MV-4-11 (cell line): ENCODE results near the gene EXOC1.

ENCODE experiments used
- DNase-seq: peaks from one replicate; lab custom pipeline; 2025; lab: John Stamatoyannopoulos, UW

Gene EXOC1

DNA sequence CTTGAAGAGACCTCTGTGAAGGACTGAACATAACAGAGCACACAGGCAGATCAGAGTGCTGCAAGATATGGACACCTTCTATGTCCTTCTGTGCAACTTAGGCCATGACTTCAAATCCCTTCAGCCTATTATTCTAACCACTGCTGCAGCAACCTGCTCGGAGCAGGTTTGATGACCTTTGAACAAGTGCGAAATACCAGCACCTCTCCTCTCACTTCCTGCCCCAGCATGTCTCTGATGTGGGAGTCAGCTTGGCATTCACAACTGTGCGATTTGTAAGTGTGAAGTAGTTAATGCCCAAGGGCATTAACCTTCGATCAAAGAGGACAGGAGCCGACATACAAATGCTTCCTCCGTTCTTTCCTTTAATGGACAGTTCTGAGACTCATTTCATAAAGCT, 1.6 kb upstream of the EXOC1 start:
- DNase-seq = no peak

DNA sequence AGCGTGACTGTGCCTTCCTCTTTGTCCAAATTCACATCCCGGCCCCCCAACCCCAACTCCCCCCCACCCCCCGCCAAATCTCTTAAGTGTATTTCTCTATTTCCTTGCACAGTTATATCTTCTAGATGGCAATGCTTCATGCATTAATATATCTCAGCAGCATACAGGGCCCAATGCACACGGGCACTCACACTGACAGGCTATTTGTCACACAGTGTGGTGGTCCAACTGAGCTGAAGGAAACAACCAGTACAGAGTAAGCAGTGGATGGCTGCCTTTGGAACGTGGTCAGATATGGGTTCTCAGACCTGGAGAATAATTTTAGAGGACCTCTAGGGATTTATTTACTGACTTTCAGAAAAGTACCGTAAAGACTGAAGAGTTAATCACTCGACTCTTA, 681 bp downstream of the EXOC1 start:
- no peak for DNase-seq

DNA sequence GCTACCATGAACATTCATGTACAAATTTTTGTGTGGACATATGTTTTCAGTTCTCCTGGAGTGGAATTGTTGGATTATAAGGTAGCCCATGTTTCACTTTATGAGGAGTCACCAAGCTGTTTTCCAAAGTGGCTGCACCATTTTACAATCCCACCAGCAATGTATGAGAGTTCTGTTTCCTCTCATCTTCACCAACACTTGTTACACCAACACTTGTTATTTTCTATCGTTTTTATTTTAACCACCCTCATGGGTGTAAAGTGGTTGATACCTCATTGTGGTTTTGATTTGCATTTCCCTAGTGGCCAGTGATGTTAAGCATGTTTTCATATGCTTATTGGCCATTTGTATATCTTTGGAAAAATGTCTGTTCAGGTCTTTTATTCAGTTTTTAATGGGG, 4.1 kb downstream of the EXOC1 start:
- DNase-seq = no peak

DNA sequence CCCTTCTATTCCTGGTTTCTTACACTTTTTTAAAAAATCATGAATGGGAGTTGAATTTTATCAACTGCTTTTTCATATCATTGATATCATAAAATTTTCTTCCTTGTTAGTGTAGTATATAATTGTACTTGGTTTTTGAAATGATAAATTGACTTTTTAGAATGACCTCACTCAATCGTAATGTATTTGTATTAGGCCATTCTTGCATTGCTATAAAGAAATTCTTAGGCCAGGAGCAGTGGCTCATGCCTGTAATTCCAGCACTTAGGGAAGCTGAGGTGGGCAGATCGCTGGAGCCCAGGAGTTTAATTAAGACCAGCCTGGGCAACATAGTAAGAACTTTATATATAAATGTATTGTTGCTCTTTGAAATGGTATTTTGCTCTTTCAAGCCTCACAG, 6.3 kb downstream of the EXOC1 start:
- DNase-seq = no peak

DNA sequence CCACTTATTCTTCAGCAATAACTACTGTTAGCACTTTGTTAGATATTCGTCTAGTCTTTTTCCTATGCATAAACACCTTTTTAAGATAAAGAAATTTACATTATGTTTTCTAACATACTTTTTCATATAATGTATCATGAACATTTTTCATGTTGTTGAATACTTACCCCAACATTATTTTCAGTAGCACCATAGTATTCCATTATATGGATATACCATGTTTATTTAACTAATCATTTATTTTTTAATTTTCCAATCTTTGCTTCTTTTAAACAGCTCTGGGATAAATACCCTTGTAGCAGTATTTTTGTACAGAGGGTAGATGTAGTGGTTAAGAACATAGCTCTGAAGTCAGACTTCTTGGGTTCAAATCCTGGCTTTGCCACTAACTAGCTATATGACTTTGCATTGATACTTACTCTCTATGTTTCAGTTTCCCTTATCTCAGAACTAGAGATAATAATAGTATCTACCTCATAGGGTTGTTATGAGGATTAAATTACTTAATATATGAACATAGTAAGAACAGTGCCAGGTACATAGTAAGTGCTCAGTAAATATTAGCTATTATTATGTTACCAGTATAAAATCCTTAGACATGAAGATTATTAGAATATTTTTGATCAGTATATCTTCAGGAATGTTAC, 11.3 kb downstream of the EXOC1 start:
- DNase-seq = no peak

DNA sequence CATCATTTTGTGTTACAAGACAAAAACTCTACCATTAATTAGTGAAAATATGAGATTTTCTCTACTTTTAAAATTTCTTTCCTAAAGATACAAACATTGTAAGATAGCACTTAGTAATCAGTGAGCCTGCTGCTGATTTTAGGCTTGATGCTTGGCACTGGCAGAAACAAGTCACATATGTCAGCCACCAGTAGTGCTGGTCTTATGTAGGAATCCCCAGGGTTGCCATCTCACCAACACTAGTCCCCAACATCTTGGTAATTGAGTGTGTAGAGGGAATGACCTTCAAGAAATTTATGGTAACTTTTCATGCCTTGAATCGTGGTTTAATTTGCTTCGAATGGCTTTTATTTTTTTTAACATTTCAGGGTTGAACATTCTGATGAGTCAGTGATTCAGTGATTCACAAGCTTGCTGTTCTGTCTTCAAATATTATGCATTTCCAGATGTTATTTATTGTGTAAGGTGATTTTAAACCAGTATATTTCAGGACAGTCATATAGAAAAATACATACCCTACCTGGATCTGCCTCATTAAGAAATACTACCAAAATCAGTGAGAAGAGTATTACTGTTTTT, 11.9 kb downstream of the EXOC1 start:
- DNase-seq = no peak

DNA sequence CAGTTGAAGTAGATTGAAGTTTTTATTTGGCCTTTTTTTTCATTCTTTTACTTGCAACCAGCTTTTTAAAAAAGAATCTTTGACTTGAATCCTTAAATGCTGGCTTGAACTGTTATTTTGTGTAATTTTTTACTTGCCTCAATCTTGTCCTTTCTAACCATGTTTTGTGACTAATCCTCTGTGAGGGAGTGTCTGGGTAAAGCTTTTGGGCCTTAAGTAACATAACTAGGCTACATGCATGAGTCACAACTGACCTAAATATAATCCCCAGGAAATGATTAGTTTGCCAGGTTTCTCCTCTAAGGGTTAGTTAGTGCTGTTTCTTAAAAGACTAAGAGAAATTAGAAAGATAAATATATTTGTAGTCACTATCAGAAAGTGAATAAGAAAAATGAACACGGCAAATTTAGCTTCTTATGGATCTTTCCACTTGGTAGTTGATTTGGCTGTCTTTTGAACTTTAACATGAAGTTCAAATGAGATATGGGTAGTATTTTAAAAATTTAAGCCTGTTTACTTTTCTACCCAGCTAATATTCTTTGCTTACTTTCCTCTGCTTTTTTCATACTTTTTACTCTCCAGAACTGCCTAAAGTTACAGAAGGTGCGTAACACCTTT, 13.0 kb downstream of the EXOC1 start:
- DNase-seq = peak; percentile 94

DNA sequence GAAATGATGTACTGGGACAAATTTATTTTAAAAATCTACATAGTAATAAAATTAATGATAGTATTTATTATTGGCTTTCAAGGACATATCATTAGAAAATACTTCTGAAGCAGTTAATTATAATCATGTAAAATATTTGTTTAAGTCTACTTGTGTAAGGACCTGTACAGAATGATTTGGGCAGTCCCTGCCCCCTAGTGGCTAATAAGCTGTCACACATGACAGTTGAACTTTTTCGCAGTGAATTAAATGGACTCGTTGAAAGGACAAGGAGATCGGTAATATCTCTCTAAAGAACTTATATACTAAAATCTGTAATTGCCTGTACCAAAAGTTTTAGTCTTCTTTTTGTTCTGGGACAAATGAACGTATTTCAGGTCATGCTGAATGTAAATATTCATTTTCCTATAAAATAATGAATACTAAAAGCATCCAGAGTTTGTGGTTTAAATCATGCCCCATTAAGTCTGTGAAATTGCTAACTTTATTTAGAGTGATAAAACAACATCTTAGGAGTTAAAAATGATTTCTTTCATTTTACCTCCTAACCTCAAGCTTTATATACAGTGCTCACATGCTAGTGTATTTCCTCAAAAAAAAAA, 13.6 kb downstream of the EXOC1 start:
- peak; percentile 70 for DNase-seq

DNA sequence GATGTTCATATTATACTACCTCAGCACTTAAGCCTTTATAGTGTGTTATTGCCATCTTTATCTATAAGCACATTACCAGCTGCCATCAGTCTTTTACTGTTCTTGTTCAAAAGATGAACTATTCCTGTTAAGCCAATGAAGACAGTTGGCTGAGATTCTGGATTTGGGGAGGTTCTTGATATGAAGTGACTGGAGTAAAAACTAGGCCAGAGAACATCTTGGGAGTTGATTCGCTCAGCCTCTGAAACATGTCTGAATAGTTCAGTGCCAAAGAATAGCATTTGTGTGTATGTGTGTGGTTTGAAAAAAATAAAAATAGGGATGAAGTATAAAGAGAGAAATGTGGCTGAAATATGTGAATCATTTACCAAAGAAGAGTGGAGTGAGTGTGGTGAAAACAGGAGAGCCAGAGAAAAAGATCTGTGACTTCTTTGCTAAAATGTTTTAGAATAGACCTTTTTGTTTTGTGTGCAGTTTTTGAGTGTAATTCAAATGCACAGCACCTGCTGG, 15.2 kb downstream of the EXOC1 start:
- DNase-seq = no peak

DNA sequence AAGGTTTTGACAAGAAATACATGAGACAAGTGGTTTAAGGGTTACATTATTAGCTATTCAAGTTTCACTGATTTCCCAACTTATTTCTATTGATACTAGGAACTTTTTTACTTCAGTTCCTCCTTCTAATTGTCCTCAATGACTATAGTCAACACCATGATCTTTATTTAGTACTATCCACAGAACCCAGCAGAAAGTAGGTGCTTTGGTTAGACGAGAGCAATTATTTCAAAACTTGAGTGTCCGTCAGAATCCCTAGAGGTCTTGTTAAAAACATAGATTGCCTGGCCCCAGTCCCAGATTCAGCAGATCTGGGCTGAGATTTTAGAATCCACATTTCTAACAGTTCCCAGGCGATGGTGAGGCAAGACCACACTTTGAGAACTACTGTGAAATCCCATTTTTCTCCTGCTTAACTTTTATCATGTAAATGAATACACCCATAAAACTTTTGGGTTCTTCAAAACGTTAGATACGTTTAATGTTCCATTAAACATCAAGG, 17.9 kb downstream of the EXOC1 start:
- no peak for DNase-seq

DNA sequence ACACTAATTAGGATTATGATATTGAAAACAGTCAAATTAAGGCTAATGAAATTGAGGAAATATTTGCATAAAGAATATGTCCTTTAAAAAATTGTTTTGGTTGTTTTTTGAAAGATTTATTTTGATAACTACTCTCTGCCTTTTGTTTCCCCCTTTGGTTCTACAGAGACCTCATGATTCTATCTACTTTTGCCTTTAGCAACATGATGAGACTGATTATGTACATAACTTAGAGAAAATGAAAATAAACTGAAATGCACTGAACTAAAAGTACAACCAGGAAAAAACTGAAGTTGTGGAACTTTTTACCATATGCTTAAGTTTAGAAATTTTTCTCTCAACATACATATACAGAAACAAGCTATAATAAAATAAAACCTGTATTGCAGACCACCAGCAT, 21.4 kb downstream of the EXOC1 start:
- no peak for DNase-seq

DNA sequence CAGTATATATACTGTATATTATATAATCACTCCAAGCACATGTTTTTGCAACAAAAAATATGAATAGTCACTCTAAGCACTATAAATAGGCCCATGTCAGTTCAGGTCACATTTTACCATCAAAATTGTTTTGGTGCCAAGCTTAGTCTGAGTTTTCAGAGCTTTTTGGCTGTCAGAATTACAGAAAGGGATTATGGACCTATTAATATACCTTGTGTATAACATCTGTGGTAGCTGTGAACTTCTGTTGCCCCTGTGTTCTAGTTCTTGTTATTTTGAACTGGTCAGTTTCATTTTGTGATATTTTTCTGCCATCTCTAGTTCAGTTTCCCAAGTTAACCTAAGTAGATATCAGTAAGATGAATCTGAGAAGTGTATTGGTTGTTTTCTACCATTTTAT, 22.9 kb downstream of the EXOC1 start:
- DNase-seq = peak; percentile 59

DNA sequence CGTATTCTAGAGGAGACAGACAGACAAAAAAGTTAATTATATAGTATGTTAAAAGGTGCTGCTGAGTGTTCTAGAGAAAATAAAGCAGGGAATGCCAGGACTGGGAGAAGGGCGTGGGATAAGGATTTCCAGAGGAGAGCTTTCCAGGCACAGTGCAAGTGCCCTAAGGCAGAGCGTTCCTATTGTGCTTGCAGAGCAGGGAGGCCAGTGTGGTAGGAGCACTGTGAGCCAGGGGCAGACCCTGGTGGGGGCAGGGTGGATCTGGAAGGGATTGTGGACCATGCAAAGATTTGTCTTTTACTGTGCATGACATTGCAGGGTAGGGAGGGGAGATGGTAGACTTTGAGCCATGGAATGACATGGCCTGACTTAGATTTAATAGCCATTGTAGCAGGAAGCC, 25.8 kb downstream of the EXOC1 start:
- no peak for DNase-seq

DNA sequence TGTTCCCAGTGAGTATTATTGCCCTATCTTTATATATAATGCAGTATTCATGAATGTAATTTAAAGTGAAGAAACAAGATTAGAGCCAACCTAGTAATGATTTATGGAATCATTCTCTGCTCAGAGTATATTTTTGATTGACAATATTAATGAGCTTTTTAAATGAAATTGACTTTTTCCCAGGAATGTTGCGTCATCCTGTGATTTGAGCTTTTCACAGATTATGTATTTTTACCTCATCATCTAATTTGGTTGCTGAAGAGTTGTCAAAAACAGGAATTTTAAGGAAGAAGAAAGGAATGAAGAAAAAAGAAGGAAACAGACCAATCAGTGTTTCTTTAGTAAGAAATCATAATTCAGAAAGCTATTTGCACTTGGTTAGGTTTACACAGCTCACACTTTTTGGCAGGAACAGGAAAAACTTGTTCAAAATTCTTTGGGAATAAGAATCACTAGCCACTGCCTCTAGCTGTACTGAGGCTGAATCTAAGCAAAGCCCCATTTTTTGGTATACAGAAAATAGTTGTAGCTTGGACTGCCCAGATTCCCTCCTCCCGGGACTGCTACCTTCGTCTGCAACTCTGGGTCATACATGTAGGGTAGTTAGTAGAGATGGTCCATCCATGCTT, 27.3 kb downstream of the EXOC1 start:
- no peak for DNase-seq

DNA sequence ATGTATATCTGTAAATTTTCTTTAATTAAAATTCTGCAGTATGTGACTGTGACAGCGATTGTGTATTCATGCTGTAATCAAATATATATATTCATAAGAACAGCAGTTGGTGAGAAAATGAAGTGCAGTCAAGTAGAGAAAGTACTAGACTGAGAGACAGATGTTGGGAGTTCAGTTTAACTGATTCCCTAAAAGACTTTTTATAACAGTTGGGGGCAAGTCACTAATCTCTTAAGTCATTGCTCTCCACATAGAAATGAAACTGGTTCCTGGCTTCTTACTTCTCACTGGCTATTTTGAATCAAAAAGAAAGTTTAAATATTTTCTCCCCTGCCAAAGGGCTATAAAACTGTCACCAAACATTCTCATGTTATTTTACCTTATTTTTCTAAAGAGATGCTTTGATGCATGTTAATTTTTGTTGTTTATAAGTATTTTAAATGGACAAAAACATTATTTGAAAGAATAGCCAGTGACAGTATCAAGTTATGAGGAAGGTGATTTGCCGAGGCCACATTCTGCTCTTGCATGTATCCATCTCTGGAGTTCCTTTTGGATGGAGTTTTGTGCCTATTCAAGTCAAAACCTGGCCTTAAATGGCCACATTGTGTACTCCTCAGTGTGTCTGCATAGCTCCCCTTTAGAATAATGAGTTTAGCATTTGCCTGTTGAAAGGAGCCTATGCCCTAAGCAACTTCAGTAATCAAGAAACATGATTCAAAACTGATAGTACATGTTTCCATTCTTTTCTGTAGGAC, 30.8 kb downstream of the EXOC1 start:
- DNase-seq = peak; percentile 78

DNA sequence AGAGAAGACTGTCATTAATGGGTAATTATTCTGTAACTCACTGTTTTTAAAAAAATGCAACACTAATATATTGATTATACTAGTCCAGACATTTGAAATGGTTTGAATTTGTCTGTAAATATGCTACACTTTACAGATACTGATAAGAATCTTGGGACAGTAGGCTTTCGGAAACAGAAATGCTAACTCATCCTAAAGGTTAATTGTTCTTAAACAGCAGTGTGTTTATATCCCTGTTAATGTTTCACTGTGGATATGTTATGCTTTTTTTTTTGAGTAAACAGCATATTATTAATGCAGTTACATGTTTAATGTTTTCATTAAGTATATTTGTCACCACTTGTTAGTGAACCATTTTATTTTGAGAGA, 31.4 kb downstream of the EXOC1 start:
- no peak for DNase-seq

DNA sequence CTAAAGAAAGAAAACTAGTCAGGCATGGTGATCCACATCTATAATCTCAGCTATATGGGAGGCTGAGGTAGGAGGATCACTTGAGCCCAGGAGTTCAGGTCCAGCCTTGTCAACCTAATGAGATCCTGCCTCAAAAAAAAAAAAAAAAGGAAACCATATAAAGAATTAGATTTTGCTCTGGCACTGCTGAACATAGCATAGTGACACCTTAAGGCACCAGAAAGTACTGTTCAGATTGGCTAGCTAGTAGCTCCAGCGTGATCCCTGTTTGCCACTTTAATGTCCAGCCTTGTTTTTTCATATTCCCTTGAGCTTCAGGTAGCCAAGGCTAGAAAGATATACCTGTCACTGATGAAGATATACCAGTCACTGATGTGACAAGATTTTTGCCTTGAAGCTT, 34.1 kb downstream of the EXOC1 start:
- DNase-seq = peak; percentile 25

DNA sequence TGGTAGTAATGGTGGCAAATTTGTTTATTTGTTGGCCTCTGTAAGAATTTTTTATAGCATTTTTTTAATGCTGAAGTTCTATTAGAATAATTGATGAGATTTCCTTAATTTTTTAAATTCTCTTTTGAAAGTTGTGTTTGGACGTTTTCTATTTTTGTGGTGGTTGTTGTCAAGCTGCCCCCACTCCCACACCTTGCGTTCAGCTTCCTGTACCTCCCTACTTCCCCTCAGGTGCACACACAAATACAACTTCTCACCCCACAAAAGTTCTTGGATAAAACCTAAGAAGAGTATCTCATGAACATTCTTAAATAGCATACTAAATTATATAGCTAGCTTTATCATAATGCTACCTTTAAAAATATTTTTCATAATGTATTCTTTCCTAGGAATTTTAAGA, 38.7 kb downstream of the EXOC1 start:
- no peak for DNase-seq

DNA sequence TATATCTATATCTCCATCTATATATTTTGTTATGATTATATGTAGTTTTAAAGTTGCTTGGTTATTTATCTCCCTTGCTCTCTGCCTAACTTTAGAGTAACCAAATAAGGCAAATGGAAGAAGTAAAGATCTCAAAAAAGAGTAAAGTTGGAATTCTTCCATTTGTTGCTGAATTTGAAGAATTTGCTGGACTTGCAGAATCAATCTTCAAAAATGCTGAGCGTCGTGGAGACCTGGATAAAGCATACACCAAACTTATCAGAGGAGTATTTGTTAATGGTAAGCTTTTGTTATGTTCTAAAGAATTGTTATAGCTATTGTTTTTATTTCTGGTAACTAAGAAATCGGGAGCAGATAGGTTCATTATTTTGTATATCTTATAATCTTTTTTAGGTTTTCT, 43.2 kb downstream of the EXOC1 start:
- DNase-seq = no peak

DNA sequence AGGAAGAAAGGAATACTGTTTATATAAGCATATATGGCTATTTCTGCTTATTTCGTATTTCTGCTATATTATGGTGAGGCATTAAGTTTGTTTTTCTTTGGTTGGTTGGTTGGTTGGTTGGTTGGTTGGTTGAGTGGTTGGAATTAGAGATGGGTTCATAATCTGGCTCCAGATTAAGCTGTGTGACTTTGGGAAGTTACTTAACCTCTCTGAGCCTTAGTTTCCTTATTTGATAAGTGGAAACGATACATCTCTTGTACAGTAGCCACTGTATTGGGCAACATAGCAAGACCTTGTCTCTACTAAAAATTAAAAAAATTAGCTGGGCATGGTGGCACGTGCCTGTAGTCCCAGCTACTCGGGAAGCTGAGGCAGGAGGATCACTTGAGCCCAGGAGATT, 49.2 kb downstream of the EXOC1 start:
- DNase-seq = no peak

DNA sequence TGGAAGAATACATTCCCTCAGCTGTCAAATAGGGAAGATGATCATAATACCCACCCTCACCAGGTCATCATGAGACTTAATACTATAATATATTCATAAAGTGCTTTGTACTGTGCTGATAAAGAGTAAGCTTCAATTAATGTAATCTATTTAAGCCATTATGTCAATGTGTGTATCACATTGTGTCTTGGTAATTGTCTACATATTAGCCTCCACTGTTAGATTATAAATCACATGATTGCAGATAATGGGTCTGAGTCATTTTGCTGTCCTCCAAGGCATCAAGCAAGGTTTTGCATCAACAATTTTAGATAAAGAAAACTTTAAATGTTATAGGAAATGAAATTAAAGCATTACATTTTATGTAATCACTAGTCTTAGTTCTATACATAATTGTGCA, 50.1 kb downstream of the EXOC1 start:
- DNase-seq = no peak

DNA sequence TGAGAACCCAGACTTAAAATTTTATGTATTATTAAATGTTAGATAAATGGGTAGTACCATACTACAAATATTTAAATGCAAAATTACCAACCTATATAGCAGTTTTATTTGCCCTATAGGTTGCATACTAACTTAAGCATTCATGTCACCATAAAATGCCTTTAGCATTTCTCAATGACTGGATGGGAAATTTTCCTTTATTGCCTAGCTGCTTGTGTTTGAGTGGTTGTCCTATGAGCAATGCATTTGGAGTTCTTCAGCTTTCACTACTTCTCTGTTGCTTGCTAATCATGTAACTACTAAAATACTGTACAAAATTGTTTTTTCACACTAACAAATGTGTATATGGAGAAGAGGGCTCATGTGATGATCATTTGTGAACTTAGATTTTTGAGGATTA, 51.1 kb downstream of the EXOC1 start:
- no peak for DNase-seq
